A549 (cell line): ENCODE data around the gene C2CD2.

Source experiments
- EP300 ChIP-seq, 2 experiments: fragments of >200 bp; sonication (Bioruptor Twin); formaldehyde crosslinking; IDR thresholded peaks; 2 replicates in 1 of 2; 3 replicates in 1 of 2; pipeline ENCODE4 v1.6.1; 2016 to 2017
- FOSL2 ChIP-seq, 2 experiments: fragments of 450-650 bp in 1 of 2; fragments of >200 bp in 1 of 2; sonication (Bioruptor Twin) in 1 of 2; formaldehyde crosslinking; IDR thresholded peaks; 2 replicates each; pipeline versions ENCODE4 v1.5.0 to v1.6.1; 2016 to 2020; ENCODE audit warnings: mild to moderate bottlenecking in 1 of 2, moderate library complexity in 1 of 2
- HOXA7 ChIP-seq: fragments of 250-450 bp; sonication (Bioruptor Pico); IDR thresholded peaks from 2 replicates; pipeline ENCODE4 v1.5.0; 2020; ENCODE audit warnings: mild to moderate bottlenecking, moderate library complexity
- JUN ChIP-seq, 2 experiments: fragments of >200 bp; sonication (Bioruptor Twin); formaldehyde crosslinking; IDR thresholded peaks; 2 replicates in 1 of 2; 3 replicates in 1 of 2; pipeline ENCODE4 v1.6.1; 2016 to 2017
- MYC ChIP-seq: IDR thresholded peaks from 2 replicates; pipeline ENCODE4 v1.6.1; 2012; ENCODE audit warnings: mild to moderate bottlenecking, inconsistent platforms, low read length, improper control_type of control experiment, borderline replicate concordance
- POLR2A ChIP-seq: IDR thresholded peaks from 2 replicates; pipeline ENCODE4 v1.6.1; 2012; ENCODE audit warnings: mild to moderate bottlenecking, low read length
- RFX5 ChIP-seq: fragments of 450-650 bp; IDR thresholded peaks from 2 replicates; pipeline ENCODE4 v1.7.1; 2014; ENCODE audit warnings: antibody characterized with exemption, mild to moderate bottlenecking, moderate library complexity
- TF ChIP-seq, protein P1 (sequence below): fragments of >200 bp; sonication (Bioruptor Twin); formaldehyde crosslinking; IDR thresholded peaks from 3 replicates; pipeline ENCODE4 v1.5.1; 2016
- TF ChIP-seq, protein P2 (sequence below): IDR thresholded peaks from 2 replicates; pipeline ENCODE4 v1.6.1; 2012
- TF ChIP-seq, protein P3 (sequence below): IDR thresholded peaks from 2 replicates; pipeline ENCODE4 v1.6.1; 2012
- TF ChIP-seq, protein P4 (sequence below): fragments of 450-650 bp; IDR thresholded peaks from 2 replicates; pipeline ENCODE4 v1.6.1; 2014; ENCODE audit warnings: antibody characterized with exemption

DNA sequence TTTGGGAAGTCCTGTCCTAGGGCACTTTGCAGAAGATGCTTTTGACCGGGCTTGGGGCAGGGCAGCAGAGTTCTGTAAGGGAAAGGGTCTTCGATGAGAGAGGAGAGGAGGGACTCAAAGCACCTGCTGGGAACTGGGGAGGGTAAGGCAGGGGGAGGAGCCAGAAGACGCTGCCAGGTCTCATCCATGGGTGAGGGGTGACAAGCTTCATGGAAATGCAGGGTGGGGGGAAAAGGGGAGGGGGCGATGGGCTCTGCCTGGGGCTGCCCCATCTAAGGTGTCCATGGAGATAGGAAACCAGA lies 20.9 kb upstream of the C2CD2 start:
- TF ChIP-seq, protein P1, sequence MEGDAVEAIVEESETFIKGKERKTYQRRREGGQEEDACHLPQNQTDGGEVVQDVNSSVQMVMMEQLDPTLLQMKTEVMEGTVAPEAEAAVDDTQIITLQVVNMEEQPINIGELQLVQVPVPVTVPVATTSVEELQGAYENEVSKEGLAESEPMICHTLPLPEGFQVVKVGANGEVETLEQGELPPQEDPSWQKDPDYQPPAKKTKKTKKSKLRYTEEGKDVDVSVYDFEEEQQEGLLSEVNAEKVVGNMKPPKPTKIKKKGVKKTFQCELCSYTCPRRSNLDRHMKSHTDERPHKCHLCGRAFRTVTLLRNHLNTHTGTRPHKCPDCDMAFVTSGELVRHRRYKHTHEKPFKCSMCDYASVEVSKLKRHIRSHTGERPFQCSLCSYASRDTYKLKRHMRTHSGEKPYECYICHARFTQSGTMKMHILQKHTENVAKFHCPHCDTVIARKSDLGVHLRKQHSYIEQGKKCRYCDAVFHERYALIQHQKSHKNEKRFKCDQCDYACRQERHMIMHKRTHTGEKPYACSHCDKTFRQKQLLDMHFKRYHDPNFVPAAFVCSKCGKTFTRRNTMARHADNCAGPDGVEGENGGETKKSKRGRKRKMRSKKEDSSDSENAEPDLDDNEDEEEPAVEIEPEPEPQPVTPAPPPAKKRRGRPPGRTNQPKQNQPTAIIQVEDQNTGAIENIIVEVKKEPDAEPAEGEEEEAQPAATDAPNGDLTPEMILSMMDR: no peak
- TF ChIP-seq EP300 (IDR thresholded peaks at IDR 0.05) (no peak), RFX5 (no peak), POLR2A (no peak), FOSL2 (IDR thresholded peaks at IDR 0.05) (no peak), FOSL2 (CRISPR knock-in tag; IDR thresholded peaks at IDR 0.05) (no peak), HOXA7 (no peak), MYC (no peak), JUN (IDR thresholded peaks at IDR 0.05) (no peak)
- TF ChIP-seq, protein P2, sequence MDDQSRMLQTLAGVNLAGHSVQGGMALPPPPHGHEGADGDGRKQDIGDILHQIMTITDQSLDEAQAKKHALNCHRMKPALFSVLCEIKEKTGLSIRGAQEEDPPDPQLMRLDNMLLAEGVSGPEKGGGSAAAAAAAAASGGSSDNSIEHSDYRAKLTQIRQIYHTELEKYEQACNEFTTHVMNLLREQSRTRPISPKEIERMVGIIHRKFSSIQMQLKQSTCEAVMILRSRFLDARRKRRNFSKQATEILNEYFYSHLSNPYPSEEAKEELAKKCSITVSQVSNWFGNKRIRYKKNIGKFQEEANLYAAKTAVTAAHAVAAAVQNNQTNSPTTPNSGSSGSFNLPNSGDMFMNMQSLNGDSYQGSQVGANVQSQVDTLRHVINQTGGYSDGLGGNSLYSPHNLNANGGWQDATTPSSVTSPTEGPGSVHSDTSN: no peak
- TF ChIP-seq, protein P3, sequence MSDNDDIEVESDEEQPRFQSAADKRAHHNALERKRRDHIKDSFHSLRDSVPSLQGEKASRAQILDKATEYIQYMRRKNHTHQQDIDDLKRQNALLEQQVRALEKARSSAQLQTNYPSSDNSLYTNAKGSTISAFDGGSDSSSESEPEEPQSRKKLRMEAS: no peak
- TF ChIP-seq, protein P4, sequence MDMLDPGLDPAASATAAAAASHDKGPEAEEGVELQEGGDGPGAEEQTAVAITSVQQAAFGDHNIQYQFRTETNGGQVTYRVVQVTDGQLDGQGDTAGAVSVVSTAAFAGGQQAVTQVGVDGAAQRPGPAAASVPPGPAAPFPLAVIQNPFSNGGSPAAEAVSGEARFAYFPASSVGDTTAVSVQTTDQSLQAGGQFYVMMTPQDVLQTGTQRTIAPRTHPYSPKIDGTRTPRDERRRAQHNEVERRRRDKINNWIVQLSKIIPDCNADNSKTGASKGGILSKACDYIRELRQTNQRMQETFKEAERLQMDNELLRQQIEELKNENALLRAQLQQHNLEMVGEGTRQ: no peak
